Loucy (cell line): ENCODE measurements around the gene GRPEL2.

ENCODE experiments used
- H2AFZ ChIP-seq: fragments of 200-600 bp; sonication (generic); 2 replicates; pipeline ENCODE4 v1.6.0; 2016; ENCODE audit warnings: antibody characterized with exemption, mild to moderate bottlenecking, low read length, moderate library complexity
- H3F3A ChIP-seq: fragments of 200-600 bp; 2 replicates; pipeline ENCODE4 v1.6.0; 2016; ENCODE audit warnings: antibody characterized with exemption, low read depth, mild to moderate bottlenecking
- H3K27me3 ChIP-seq: fragments of 200-600 bp; sonication (generic); 2 replicates; pipeline ENCODE4 v1.6.1; 2014; ENCODE audit warnings: low read length, mild to moderate bottlenecking; ENCODE audit not compliant: insufficient read depth, poor library complexity, severe bottlenecking
- H3K36me3 ChIP-seq: fragments of 200-600 bp; sonication (generic); 2 replicates; pipeline ENCODE4 v1.6.1; 2016; ENCODE audit warnings: low read length; ENCODE audit not compliant: insufficient read depth
- H3K4me1 ChIP-seq: fragments of 200-600 bp; sonication (generic); 2 replicates; pipeline ENCODE4 v1.5.1; 2014; ENCODE audit warnings: low read length, mild to moderate bottlenecking; ENCODE audit not compliant: insufficient read depth, poor library complexity, severe bottlenecking
- H3K4me2 ChIP-seq: fragments of 200-600 bp; sonication (generic); 2 replicates; pipeline ENCODE4 v1.6.0; 2014; ENCODE audit warnings: antibody characterized with exemption, low read length, low read depth, mild to moderate bottlenecking; ENCODE audit not compliant: poor library complexity, severe bottlenecking
- H3K4me3 ChIP-seq: fragments of 200-600 bp; sonication (generic); 2 replicates; pipeline ENCODE4 v1.5.1; 2014; ENCODE audit warnings: low read length, mild to moderate bottlenecking, mixed read lengths; ENCODE audit not compliant: poor library complexity, severe bottlenecking
- H3K79me2 ChIP-seq: fragments of 200-600 bp; sonication (generic); 2 replicates; pipeline ENCODE4 v1.6.1; 2014; ENCODE audit warnings: low read length; ENCODE audit not compliant: insufficient read depth
- H3K9ac ChIP-seq: fragments of 200-600 bp; sonication (generic); 2 replicates; pipeline ENCODE4 v1.6.0; 2014; ENCODE audit warnings: mild to moderate bottlenecking, low read depth, low read length, moderate library complexity; ENCODE audit not compliant: poor library complexity, severe bottlenecking
- H3K9me2 ChIP-seq: fragments of 200-600 bp; sonication (generic); replicated peaks from 2 replicates; pipeline ENCODE4 v1.6.1; 2016; ENCODE audit warnings: low read depth, low read length, mixed read lengths
- H3K9me3 ChIP-seq: fragments of 200-600 bp; sonication (generic); 2 replicates; pipeline ENCODE4 v1.6.1; 2014; ENCODE audit warnings: mild to moderate bottlenecking, antibody characterized with exemption, low read length, low read depth; ENCODE audit not compliant: insufficient read depth
- H4K20me1 ChIP-seq: fragments of 200-600 bp; sonication (generic); 2 replicates; pipeline ENCODE4 v1.6.0; 2014; ENCODE audit warnings: antibody characterized with exemption, low read length, mild to moderate bottlenecking; ENCODE audit not compliant: insufficient read depth, poor library complexity, severe bottlenecking
- EZH2phosphoT487 ChIP-seq: fragments of 200-600 bp; IDR thresholded peaks from 2 replicates; pipeline ENCODE4 v1.6.1; 2018; ENCODE audit warnings: antibody characterized with exemption, mild to moderate bottlenecking, moderate library complexity, borderline replicate concordance
- TF ChIP-seq, protein P1 (sequence below): fragments of 200-600 bp; sonication (generic); conservative IDR thresholded peaks from 2 replicates; pipeline ENCODE4 v1.5.1; 2014; ENCODE audit warnings: mild to moderate bottlenecking, antibody characterized with exemption, low read length

GRPEL2 gene

DNA sequence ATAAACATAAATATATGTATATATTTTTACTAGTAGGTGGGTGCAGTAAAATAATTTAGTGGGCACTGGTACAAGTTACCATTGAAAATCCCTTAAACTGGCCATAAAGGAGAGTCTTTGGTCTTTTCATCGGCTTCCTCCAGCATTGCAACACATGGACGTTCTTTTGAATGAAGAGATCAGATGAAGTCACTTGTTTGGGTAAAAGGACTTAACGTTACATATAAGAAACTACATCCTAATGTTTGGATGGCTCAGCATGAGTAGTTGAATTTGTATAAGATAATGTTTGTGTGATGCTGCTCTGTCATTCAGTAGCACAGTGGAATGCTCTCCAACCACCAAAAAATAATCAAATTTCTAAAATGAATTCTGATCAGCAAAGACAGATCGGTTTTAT lies 42.1 kb upstream of the GRPEL2 start:
- Histone ChIP-seq H3K4me2 (no peak overlapping the region), H4K20me1 (no peaks in the 10 kb centered on the region), H2AFZ (no peak overlapping the region), H3K4me1 (peaks cover 8% of the 10 kb centered on the region), H3K27me3 (no peaks in the 10 kb centered on the region), H3F3A (no peaks in the 10 kb centered on the region), H3K79me2 (no peaks in the 10 kb centered on the region), H3K9me3 (no peaks in the 10 kb centered on the region), H3K4me3 (no peak overlapping the region), H3K36me3 (no peaks in the 10 kb centered on the region), H3K9ac (no peak overlapping the region), H3K9me2 (no peaks in the 10 kb centered on the region)
- TF ChIP-seq, protein P1, sequence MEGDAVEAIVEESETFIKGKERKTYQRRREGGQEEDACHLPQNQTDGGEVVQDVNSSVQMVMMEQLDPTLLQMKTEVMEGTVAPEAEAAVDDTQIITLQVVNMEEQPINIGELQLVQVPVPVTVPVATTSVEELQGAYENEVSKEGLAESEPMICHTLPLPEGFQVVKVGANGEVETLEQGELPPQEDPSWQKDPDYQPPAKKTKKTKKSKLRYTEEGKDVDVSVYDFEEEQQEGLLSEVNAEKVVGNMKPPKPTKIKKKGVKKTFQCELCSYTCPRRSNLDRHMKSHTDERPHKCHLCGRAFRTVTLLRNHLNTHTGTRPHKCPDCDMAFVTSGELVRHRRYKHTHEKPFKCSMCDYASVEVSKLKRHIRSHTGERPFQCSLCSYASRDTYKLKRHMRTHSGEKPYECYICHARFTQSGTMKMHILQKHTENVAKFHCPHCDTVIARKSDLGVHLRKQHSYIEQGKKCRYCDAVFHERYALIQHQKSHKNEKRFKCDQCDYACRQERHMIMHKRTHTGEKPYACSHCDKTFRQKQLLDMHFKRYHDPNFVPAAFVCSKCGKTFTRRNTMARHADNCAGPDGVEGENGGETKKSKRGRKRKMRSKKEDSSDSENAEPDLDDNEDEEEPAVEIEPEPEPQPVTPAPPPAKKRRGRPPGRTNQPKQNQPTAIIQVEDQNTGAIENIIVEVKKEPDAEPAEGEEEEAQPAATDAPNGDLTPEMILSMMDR: no peak
- TF ChIP-seq EZH2phosphoT487: no peak

DNA sequence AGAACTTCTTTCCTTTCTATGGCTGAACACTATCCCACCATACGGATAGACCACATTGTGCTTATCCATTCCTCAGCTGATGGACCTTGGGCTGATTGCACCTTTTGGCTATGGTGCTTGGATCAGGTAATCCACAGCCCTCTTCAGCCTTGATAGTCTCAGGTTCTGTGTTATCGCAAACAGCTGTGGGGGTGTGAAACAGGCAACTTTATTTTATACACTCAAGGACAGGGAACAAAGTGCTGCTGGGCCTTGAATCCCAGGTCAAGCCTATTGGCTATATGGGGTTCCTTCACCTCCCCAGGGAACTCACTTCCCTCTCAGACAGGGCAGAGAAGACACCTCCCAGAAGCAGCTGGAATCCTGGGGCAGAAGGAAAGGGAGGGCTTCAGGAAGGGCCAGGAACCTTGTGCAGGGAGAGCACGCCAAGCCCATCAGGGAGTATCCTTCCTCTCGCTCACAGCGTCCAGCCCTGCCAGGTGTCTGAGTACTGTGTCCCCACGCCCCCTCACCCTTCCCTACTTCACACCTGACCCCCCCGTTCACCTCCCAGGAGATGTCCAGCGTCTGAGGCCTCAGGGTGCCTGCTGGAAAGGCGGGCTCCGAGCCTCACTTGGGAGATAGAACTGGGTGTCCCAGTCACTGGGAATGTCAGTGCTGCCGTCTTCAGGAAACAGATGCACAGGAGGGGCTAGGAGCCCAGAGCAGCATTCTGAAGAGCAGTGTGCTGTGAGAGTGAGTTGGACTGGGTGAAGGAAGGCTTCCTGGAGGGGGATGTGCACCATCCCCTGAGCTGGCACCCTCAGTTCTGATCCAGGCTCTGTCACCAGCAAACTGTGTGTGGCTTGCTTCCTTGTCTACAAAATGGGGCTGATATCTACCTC lies 40.9 kb upstream of the GRPEL2 start:
- no peak overlapping the region for H3K4me3 ChIP-seq
- TF ChIP-seq, protein P1: no peak
- no peak for TF ChIP-seq EZH2phosphoT487
- H3K9me2 ChIP-seq: no peaks in the 10 kb centered on the region
- H3K4me1 ChIP-seq: peaks cover 3% of the 10 kb centered on the region
- H3K9ac ChIP-seq: no peak overlapping the region
- H3K27me3 ChIP-seq: no peaks in the 10 kb centered on the region
- H3K9me3 ChIP-seq: no peaks in the 10 kb centered on the region
- H3K36me3 ChIP-seq: no peaks in the 10 kb centered on the region
- H3F3A ChIP-seq: no peaks in the 10 kb centered on the region
- H4K20me1 ChIP-seq: no peaks in the 10 kb centered on the region
- H3K79me2 ChIP-seq: no peaks in the 10 kb centered on the region
- H3K4me2 ChIP-seq: no peak overlapping the region
- H2AFZ ChIP-seq: no peak overlapping the region

DNA sequence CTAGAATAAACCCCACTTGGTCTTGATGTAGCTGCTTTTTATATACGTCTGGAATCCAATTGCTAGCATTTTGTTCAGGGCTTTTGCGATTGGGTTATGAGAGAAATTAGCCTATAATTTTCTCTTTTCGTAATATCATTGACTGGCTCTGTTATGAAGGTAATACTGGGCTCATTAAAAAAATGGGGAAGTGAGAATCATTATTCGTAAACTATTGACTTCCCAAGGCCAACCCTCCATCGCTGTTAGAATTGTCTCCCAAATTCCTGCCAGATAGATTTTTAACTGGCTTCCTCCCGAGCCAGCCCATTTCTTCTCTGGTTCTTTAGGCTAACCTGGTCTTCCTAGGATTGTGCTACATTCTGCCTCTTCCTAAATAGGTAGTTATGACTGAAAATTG lies 35.9 kb upstream of the GRPEL2 start:
- Histone ChIP-seq H3K4me3 (no peak overlapping the region), H4K20me1 (no peaks in the 10 kb centered on the region), H3K4me1 (peaks cover 14% of the 10 kb centered on the region), H3K27me3 (no peaks in the 10 kb centered on the region), H3K4me2 (no peak overlapping the region), H3K9me3 (no peaks in the 10 kb centered on the region), H3K79me2 (no peaks in the 10 kb centered on the region), H3K9me2 (no peaks in the 10 kb centered on the region), H3K36me3 (no peaks in the 10 kb centered on the region), H3K9ac (no peak overlapping the region), H2AFZ (no peak overlapping the region), H3F3A (no peaks in the 10 kb centered on the region)
- TF ChIP-seq, protein P1: no peak
- no peak for TF ChIP-seq EZH2phosphoT487
